Mesangial cell (primary cell): ENCODE results near the gene ANXA7. TPM values are rescaled to one million over a fixed set of nuclear protein-coding genes. Genes with fewer than 3 reads are reported as not detected.

Source experiments
- total RNA-seq: library from RNA; depleted of rRNA; stranded (reverse); fragments of >200 nt; gene quantifications from 2 replicates; pipeline ENCODE4 v1.2.3, GENCODE V29; 2015

Gene ANXA7
- total RNA-seq = 101 and 106 TPM in 2 replicates

GRCh38 chr10:73413528-73414229, at the start of gene ANXA7:
Gene ANXA7, minus strand, starts transcription at chr10:73414058. Its CDS starts 13,202 bp downstream, at chr10:73400856.

GRCh38 chr10:73433538-73433867, 19.6 kb upstream of the ANXA7 start, which contains the start of gene MSS51:
Gene MSS51, minus strand, starts transcription at chr10:73433561. Its CDS starts 5,277 bp downstream, at chr10:73428284.

GRCh38 chr10:73358331-73359279, 55.3 kb downstream of the ANXA7 start, which contains the start of gene CFAP70:
Gene CFAP70, minus strand, starts transcription at chr10:73358864. Its CDS starts 4,068 bp downstream, at chr10:73354796.

Other genes starting within 250 kb of the ANXA7 start
- 22.9 and 27.7 TPM in 2 replicates for gene ECD, start 246.1 kb downstream of the ANXA7 start, total RNA-seq
- gene FAM149B1, start 245.9 kb downstream of the ANXA7 start, total RNA-seq = 7.7 and 12.5 TPM in 2 replicates
- 10.8 and 56.2 TPM in 2 replicates for gene DNAJC9, start 166.8 kb downstream of the ANXA7 start, total RNA-seq
- 52.0 and 74.6 TPM in 2 replicates for gene MRPS16, start 161.4 kb downstream of the ANXA7 start, total RNA-seq
- gene CFAP70, start 55.2 kb downstream of the ANXA7 start, total RNA-seq = under 0.01 and 1.0 TPM in 2 replicates
- gene MSS51, start 19.5 kb upstream of the ANXA7 start, total RNA-seq = 0.76 and 0.81 TPM in 2 replicates
- 13.8 and 17.8 TPM in 2 replicates for gene PPP3CB, start 82.0 kb upstream of the ANXA7 start, total RNA-seq
- gene USP54, start 177.3 kb upstream of the ANXA7 start, total RNA-seq = 18.1 and 24.7 TPM in 2 replicates
- gene MYOZ1, start 227.4 kb upstream of the ANXA7 start, total RNA-seq = 0.89 TPM in 1 of 2 replicates, not detected in the other
- not detected in 2 replicates for gene SYNPO2L, start 242.0 kb upstream of the ANXA7 start, total RNA-seq